Peyer's patch (tissue), 4 donors: Measurements from ENCODE around the gene GNGT1.

Source experiments
- POLR2A ChIP-seq, 2 donors: fragments of 450-650 bp; IDR thresholded peaks; one replicate each; pipeline ENCODE4 v1.5.1; 2017; ENCODE audit warnings: antibody characterized with exemption in 2 of 2, mild to moderate bottlenecking in 2 of 2, moderate library complexity in 2 of 2
- TF ChIP-seq, protein P1 (sequence below), 6 experiments: fragments of 450-650 bp in 4 of 6; fragments of 200-600 bp in 2 of 6; sonication (generic) in 1 of 6; IDR thresholded peaks; one replicate each; pipeline ENCODE4 v1.5.1; 2017 to 2019; ENCODE audit warnings: antibody characterized with exemption in 6 of 6, mild to moderate bottlenecking in 3 of 6, moderate library complexity in 1 of 6

DNA sequence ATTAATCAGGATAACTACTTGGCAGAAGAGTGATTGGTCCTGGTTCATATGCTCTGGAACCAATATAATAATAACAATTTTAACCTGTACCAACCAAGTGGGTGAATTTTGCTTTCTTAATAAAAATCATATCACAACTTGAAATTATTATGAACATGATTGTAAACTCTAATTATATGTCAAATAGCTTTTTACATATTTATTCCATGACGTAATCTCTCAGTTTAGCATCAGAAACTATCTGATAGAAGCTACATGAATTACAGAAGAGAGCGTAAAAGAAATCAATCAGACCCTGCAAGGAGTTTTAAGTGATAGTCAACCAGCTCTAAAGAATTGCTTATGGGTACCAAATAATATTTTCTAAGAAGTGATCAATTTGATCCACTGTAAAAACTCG, 25.3 kb downstream of the GNGT1 start:
- TF ChIP-seq, protein P1, sequence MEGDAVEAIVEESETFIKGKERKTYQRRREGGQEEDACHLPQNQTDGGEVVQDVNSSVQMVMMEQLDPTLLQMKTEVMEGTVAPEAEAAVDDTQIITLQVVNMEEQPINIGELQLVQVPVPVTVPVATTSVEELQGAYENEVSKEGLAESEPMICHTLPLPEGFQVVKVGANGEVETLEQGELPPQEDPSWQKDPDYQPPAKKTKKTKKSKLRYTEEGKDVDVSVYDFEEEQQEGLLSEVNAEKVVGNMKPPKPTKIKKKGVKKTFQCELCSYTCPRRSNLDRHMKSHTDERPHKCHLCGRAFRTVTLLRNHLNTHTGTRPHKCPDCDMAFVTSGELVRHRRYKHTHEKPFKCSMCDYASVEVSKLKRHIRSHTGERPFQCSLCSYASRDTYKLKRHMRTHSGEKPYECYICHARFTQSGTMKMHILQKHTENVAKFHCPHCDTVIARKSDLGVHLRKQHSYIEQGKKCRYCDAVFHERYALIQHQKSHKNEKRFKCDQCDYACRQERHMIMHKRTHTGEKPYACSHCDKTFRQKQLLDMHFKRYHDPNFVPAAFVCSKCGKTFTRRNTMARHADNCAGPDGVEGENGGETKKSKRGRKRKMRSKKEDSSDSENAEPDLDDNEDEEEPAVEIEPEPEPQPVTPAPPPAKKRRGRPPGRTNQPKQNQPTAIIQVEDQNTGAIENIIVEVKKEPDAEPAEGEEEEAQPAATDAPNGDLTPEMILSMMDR (IDR thresholded peaks at IDR 0.05) = no peak
- TF ChIP-seq POLR2A (IDR thresholded peaks at IDR 0.05) = no peak
